GM18498 (cell line): ENCODE results near the gene UNC50.

Source experiments
- ATAC-seq: cut with Tn5 transposase; IDR thresholded peaks from one replicate; pipeline ENCODE4 v1.9.1; 2021; ENCODE audit warnings: mild to moderate bottlenecking, moderate library complexity; ENCODE audit not compliant: unreplicated experiment

UNC50 gene

GRCh38 chr2:98663511-98664090 is 55.2 kb downstream of the UNC50 start:
- no peak for ATAC-seq

DNA sequence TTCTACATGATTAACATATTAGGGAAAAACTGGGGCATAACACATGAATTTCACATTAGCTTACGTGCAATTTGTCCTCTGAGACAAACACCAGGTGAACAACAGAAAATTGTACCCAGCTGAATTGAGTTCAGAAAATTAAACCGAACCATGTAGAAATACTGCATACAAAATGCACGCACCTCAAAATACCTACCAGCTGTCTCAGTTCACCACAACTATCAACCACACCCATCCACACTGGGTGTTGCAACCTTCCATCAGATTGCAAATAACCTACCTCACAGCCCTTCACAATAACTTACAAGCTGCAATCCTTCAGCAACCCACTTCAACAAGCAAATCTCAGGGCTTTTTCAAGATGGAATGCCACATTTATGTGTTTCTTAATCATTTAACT is 55.9 kb downstream of the UNC50 start:
- ATAC-seq, result no peak

GRCh38 chr2:98665677-98666076 is 57.3 kb downstream of the UNC50 start:
- ATAC-seq, result no peak
